GM12801 (cell line): ENCODE measurements around the gene EFCAB6.

ENCODE experiments used
- TF ChIP-seq, protein P1 (sequence below): IDR thresholded peaks from one replicate; pipeline ENCODE4 v1.5.1; 2011; ENCODE audit warnings: control low read depth; ENCODE audit not compliant: insufficient read length; ENCODE audit errors: extremely low read depth

The EFCAB6 gene

DNA sequence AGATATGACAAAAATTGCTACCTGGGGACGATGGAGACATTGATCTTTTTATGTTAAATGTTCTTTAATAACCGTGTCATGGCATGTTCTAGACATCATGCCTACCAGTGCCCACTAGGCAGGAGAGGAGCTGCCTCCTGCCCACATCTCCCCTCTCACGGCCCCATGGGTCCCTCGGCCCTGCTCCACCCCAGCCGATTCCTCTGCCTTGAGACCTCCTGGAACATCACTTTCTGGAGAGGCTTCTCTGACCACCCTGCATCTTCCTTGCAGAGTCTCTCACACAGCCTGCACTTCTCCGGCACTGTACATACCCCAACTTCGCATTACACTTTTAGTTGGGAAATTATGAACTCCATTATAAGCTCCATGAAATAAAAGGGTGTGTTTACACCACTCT, 16.8 kb downstream of the EFCAB6 start:
- TF ChIP-seq, protein P1, sequence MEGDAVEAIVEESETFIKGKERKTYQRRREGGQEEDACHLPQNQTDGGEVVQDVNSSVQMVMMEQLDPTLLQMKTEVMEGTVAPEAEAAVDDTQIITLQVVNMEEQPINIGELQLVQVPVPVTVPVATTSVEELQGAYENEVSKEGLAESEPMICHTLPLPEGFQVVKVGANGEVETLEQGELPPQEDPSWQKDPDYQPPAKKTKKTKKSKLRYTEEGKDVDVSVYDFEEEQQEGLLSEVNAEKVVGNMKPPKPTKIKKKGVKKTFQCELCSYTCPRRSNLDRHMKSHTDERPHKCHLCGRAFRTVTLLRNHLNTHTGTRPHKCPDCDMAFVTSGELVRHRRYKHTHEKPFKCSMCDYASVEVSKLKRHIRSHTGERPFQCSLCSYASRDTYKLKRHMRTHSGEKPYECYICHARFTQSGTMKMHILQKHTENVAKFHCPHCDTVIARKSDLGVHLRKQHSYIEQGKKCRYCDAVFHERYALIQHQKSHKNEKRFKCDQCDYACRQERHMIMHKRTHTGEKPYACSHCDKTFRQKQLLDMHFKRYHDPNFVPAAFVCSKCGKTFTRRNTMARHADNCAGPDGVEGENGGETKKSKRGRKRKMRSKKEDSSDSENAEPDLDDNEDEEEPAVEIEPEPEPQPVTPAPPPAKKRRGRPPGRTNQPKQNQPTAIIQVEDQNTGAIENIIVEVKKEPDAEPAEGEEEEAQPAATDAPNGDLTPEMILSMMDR: no peak

DNA sequence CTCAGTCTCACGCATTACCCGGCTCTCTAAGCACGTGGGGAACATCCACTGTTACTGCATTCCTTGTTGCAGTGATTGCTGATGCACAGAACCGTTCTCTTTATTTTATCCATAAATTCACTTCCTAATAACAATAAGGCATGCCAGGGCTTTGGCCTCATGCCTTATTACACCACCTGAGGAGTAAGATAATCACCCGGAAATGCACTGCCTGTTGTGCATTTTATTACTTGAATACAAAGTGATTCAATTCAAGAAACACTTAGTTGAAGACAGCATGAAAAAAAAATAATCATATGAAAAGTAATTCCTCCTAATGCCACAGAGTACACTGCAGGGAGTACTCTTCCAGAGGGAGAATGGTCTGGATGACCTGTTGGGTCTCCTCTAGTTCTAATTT, 19.2 kb downstream of the EFCAB6 start:
- TF ChIP-seq, protein P1: no peak

- TF ChIP-seq, protein P1: no peak
Measured at GRCh38 chr22:43789452-43789851, 22.7 kb downstream of the EFCAB6 start.

DNA sequence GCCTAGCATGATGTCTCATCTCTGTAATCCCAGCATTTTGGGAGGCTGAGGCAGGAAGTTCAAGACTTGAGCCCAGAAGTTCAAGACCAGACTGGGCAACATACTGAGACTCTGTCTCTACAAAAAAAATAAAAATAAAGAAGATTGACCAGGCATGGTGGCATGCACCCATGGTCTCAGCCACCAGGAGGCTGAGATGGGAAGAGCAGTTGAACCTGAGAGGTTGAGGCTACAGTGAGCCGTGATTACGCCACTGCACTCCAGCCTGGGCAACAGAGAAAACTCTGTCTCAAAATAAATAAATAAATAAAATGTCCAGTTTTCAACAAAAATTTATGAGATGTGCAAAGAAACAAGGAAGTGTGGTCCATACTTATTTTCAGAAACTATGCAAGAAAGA, 28.3 kb downstream of the EFCAB6 start:
- TF ChIP-seq, protein P1: no peak

DNA sequence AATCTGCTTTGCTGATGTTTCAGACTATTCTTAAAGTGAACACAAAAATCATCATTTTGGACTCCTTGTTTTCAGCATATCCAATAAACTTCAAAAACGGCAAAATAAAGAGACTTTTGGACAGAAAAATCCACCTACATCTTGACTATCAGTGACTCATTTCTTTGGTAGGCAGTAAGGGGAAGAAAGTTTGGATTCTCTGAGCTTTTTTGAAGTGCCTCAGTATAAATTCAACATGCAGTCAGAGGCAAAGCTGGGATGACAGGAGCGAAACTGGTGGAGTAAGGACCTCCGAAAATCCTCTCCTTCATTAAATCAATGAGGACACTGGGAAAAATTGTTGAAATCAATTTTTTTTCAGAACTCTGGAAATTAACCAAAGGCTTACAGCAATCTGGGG, 29.7 kb downstream of the EFCAB6 start:
- TF ChIP-seq, protein P1: no peak

- TF ChIP-seq, protein P1: no peak
Measured at GRCh38 chr22:43777286-43777685, 34.8 kb downstream of the EFCAB6 start.

GRCh38 chr22:43776081-43776670, 35.9 kb downstream of the EFCAB6 start:
- TF ChIP-seq, protein P1: no peak
